ENCODE measurements around the gene CEBPE.

Gene CEBPE

GRCh38 chr14:23118506-23119362 is at the start of gene CEBPE:
Gene CEBPE (minus strand): TSS chr14:23119255. CDS start chr14:23119091, 164 bp downstream.
- no peak for DNase-seq

DNA sequence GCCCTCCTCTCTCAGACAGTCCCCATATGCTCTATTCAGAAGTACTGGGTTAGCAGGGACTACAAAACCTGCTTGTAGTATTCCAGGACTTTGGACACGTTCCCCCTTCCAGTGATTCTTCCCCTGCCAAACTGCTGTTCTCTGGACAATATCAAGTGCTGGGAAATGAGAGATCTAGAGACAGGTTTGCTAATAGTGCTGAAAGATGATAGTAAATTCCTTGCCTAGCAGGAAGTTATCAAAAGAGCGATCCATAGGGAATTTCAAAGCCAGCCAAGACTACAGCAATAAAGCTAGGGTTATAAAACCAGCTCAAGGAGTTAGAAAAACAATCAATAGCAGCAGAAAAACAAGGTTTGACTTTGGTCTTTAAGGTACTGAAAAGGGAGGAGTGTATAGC is 49.2 kb upstream of the CEBPE start:
- no peak for DNase-seq

DNA sequence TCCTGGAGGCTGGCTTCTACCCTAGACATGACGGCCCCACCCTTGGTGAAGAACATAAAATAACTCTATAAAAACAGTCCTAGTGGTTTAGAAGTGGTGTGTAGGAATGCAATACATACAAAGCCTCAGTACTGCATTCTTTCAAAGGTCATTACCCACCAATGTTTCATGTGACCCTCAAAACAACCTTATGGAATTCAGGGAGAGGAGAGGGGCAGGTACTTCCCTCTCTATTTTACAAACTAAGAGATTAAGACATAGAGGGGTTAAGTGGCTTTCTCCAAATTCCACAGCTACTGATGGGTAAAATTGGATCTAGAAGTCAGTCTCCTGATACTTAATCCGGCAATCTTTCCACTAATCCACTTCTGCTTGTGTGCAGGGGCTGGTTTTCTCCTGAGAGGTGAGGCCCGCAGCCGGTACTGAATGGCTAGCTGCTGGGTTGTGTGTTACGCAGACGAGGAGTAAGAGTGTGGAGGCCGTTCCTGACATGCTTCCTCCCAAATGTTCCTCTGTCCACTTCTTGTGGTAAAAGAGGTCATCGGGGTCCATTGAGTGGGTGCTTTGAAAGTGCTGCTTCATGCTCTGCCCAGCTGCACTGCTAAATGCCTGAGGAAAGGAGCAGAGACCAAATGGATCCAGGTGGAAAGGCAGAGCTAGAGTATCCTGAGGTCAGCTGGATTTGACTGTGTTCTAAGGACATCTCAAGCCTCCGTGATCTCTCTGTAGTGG is 48.2 kb upstream of the CEBPE start:
- no peak for DNase-seq

GRCh38 chr14:23164949-23165348 is 45.9 kb upstream of the CEBPE start:
- no peak for DNase-seq

- no peak for DNase-seq
Observed at GRCh38 chr14:23164250-23164649, 45.2 kb upstream of the CEBPE start.

DNA sequence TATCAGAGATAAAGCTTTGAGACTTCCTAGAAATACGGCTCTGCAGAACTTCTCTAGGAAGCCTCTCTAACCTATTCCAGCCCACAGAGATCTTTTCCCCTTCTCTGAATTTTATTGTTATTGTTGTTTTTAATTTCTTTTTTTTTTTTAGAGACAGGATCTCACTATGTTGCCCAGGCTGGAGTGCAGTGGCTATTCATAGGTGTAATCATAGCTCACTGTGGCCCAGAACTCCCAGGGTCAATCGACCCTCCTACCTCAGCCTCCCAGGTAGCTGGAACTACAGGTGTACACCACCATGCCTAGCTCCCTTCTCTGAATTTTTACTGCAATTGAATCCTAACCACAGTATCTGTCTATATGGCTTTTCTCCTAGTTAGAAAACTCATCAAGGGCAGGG is 44.8 kb upstream of the CEBPE start:
- DNase-seq = no peak

GRCh38 chr14:23162800-23163199 is 43.7 kb upstream of the CEBPE start:
- peak in 1 of 14 donors; percentile 21 for DNase-seq

DNA sequence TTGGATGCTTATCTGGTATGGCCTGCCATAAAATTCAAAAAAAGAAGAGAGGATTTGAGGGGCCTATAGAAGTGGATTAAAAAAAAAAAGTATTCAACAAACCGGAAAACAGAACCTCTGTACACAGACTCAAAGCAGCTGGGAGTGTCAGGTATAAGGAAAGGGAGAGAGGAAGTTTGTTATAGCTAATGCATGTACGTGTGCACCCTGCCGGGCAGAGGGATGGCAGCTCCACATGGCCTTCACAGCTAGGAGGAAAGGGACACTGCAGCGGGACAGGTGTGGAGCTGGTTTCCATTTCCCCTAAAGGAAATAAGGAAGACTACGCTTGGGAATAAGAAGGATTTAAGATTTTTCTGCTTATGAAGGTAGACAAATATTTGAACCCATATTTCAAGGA is 43.0 kb upstream of the CEBPE start:
- DNase-seq = no peak

DNA sequence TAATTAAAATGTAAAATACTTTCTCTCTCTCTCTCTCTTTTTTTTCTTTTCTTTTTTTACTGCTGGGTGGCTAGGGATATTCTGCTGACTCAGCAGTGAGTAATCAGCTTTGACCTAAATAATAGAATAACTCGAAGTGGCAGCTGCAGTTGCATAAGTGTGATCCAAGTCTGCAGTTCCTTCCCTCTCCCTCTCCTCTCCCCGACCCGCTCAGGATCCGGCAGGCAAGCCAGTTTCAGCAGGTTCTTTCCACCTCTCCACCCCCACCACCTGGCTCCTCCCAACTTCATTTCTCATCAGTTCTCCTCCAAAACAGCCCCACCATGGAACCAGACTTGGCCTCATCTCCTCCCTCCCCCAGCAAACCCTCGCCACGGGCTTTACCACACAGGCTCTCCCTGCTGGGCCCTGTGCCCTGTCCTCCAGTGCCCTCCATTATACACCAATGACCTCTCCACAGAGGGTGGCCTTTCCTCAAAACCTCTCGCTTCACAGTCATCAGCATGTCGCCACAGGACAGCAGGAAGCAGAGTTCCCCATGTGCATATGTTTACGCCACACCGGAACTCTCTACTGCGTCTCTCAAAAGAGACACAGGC is 42.0 kb upstream of the CEBPE start:
- peak in 2 of 14 donors; percentile 24 to 28 for DNase-seq

GRCh38 chr14:23159532-23159931 is 40.5 kb upstream of the CEBPE start:
- DNase-seq = no peak

DNA sequence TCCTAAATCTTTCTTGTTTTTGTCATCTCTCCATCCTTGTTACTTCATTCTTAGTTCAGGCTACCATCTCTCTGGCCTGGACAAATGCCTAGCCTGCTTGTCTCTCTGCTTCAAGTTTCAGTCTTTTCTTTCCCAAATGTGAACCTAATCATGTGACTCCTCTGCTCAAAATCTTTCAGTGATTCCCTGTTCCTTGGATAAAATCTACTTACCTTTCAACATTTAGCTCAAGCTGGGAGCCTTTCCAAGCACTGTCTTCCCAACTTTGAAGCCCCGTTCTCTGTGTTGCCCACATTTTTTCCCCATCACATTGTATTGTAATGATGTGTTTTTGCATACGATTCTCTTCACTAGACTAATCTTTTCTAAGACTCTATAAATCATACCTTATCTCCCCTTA is 39.7 kb upstream of the CEBPE start:
- DNase-seq = no peak

DNA sequence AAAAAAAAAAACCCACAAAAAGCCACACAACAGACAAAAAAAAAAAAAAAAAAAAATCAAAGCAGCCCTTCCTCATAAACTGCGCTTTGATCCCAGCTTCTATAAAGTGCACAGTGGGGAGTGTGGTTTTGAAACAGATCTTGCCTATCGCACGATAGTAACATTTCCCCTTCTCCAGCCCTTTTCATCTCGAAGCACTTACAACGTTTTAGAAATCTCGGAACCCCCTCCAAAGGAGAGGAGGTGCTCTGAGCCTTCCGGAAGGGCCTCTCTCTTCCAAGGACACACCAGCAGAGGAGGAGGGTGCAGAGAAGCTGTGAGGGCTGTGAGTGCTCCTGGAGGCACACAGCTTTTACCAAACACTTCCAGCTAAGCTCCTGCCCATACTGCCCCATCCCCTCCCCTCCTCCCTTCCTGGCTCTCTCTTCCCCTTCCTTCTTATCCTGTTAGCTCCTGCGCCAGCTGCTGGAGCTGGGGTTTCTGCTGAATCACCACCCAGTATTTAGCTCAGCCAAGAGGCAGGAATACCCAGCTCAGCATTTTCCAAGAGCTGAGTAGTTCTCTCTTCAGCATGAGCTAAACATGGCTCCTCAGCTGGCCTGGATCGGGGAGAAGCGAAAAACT is 36.0 kb upstream of the CEBPE start:
- peak in 6 of 14 donors; percentile 8 to 48 (median 32) for DNase-seq

GRCh38 chr14:23153851-23154796 is 35.1 kb upstream of the CEBPE start:
- DNase-seq = peak in 8 of 14 donors; percentile 5 to 89 (median 32)

GRCh38 chr14:23151342-23151741 is 32.3 kb upstream of the CEBPE start:
- DNase-seq = no peak

DNA sequence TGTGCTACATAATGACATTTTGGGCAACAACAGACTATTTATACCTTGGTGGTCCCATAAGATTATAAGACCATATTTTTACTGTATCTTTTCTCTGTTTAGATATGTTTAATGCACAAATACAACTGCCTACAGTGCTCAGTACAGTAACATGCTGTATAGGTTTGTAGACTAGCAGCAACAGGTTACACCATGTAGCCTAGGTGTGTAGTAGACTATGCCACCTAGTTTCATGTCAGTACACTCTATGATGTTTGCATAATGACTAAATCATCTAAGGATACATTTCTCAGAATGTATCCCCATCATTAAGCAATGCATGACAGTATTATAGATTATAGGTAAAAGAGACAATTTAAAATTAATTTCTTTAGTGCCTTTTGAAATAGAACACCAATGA is 30.7 kb upstream of the CEBPE start:
- DNase-seq = no peak

DNA sequence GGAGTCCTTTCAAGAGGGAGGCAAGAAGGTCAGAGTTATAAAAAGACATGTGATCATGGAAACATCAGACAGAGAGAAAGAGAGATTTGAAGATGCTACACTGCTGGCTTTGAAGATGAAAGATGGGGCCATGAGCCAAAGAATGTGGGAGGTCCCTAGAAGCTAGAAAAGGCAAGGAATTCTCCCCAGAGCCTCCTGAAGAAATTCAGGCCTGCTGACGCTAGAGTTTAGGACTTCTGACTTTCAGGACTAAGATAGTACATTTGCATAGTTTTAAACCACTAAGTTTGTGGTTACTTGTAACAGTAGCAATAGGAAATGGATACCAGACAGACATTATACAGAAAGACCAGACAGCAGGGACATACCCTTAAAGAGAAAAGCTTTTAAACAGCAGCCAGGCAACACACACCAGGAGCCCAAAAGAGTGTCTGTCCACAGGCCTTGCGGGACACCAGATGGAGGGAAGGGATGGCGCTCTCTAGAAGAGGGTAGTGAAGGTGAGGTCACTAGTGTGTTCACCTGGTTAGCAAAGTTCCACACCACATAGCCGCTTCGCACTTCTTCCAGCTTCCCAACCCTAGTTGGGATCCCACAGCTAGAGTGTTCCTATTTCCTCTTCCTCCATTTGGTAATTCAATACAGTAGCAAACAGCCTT is 29.7 kb upstream of the CEBPE start:
- no peak for DNase-seq

- peak in 3 of 14 donors; percentile 8 to 27 (median 16) for DNase-seq
Observed at GRCh38 chr14:23147676-23148075, 28.6 kb upstream of the CEBPE start.

DNA sequence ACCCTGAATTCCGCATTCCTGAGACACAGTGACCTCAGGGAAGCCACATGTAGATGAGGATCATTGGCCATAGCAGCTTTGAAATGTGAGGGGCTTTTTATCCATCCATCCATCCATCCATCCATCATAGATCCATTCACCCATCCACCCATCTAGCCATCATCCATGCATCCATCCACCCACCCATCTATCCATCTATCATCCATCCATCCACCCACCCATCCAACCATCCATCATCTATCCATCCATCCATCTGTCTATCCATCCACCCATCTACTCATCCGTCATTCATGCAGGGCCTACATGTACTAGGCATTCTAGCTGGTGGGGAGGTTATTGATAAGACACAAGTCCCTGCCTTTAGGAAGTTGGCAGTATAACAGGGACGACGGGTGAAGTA is 27.9 kb upstream of the CEBPE start:
- no peak for DNase-seq

DNA sequence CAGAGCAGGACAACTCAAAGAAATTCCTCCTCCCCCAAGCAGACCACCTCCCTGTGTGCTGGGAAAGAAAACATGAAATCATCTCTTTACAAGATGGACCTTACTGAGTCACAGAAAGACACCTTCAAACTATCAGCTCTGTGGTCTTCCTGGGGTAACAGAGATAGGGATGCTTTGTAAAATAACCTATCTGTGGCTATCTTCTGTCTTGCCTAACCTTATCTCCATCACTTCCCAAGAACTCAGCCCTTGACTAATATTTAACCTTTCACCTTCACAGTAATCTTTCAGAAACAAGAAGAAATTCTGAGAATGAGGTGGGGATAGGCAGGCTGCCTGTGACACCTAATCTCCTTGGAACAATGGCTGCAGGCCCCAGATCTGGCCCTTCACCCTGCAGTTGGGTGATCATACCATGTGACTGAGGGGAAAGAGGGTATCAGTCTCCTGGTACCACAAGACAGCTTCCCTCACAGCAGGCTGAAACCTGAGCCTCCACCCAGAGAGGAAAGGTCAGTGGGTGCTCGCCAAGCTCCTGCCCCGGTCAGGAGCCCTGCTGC is 27.4 kb upstream of the CEBPE start:
- DNase-seq = no peak

DNA sequence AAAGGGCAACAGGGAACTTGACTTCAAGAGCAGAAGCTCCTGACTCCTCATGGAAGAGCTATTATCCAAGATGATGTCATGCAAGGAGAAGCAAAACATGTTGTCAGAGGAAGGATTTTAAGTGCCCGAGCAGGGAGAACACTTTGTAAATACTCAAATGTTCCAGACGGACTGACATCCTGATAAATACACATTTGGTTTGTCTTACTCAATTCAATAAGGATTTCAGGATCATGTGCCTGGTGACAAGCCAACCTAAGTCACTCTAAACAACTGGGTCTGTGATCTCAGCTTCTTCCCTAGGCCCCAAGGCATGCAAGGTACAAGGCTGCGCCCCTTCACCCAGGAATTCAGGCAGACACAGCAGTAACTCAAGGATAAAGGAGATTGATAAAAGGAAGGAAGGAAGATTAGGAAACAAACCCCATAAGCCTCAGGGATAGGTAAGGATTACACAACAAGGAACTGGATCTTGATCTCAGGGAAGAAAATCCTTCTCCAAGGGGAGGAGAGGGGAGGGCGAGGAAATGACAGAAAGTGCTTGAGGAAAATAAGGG is 26.8 kb upstream of the CEBPE start:
- DNase-seq = no peak
